Camera-type eye (tissue), 1 donor: Measurements from ENCODE around the gene LST1. TPM values are rescaled to one million over a fixed set of nuclear protein-coding genes. Genes with fewer than 3 reads are reported as not detected.

ENCODE experiments used
- total RNA-seq: library from RNA; depleted of rRNA; stranded (reverse); fragments of >200 nt; gene quantifications from one replicate; pipeline ENCODE4 v1.2.3, GENCODE V29; 2014

LST1 gene
- total RNA-seq = 11.2 TPM

GRCh38 chr6:31586008-31586407 is at the start of gene LST1:
TSS of gene LST1 (plus strand) at chr6:31586277. CDS start at chr6:31587300, 1,023 bp downstream.

GRCh38 chr6:31541658-31542521 is 44.2 kb upstream of the LST1 start, which contains the start of gene DDX39B:
TSS of gene DDX39B (minus strand) at chr6:31542003. CDS start at chr6:31540532, 1,471 bp downstream.

DNA sequence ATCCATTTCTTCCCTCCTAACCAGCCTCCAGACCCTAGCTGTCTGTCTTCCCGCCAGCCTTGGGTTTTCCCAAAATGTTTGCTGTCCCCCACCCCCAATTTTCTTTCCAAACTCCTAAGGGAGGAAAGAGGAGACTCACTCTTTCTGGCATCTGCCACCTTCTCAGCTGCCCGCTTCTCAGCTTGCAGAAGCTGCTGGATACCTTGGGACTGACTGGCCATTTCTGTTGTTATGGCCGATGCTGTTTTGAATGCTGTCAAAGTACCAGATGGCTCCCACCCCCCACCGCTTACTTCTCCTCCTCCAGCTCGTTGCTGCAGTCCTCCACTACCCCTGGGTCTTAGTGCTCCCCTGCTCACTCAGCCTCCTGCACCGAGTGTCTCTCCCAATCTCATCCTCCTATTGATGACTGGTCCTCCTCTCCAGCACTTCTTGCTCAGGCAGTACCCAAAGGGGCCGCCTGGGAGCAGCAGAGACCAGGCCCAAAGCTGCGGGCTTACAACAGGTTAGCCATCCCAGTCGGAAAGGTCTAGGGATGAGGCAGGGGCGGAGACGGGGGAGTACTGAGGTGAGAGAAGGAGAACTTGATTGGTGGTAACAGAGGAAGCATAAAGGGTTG is 39.6 kb upstream of the LST1 start, which contains the start of gene ATP6V1G2:
TSS of gene ATP6V1G2 (minus strand) at position 270 of the 619 bp plus-strand sequence. CDS start at position 221, 49 bp downstream.

DNA sequence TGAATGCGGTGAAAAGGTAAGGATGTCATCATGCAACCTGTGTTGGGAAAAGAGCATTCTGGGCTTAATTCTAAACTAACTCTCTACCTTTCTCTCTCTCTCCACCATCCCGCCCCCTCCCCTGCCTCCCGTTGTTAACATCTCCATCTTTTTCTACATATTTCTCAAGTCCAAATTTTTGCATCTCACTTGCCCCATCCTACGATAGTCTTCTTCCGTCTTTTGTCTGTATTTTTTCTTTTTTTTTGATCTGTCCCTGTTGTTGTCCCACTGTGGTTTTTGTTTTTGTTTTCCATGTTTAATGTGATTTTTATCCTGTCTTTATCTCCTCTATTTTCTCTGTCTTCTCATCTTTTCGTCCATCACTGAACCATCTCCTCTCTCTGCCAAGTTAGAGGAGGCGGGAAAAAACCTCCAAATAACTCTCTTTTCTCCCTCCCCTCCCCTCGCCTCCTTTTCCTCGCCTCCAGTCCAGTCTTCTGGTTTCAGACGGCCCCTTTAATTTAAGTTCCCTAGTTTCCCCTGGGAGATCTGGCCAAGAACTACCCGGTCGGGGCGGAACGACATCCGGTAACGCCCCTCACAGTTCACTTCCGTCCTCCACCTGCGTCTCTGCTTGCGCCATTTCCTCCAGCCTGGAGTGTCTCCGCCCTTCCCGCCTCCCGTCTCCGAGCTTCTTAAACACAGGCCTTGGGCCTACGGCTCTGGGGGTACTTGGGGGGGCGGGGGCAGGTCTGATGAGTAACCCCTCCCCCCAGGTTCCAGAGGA is 38.9 kb upstream of the LST1 start, which contains the start of gene NFKBIL1:
TSS of gene NFKBIL1 (plus strand) at position 651 of the 769 bp plus-strand sequence. CDS start at position 738, 87 bp downstream.

DNA sequence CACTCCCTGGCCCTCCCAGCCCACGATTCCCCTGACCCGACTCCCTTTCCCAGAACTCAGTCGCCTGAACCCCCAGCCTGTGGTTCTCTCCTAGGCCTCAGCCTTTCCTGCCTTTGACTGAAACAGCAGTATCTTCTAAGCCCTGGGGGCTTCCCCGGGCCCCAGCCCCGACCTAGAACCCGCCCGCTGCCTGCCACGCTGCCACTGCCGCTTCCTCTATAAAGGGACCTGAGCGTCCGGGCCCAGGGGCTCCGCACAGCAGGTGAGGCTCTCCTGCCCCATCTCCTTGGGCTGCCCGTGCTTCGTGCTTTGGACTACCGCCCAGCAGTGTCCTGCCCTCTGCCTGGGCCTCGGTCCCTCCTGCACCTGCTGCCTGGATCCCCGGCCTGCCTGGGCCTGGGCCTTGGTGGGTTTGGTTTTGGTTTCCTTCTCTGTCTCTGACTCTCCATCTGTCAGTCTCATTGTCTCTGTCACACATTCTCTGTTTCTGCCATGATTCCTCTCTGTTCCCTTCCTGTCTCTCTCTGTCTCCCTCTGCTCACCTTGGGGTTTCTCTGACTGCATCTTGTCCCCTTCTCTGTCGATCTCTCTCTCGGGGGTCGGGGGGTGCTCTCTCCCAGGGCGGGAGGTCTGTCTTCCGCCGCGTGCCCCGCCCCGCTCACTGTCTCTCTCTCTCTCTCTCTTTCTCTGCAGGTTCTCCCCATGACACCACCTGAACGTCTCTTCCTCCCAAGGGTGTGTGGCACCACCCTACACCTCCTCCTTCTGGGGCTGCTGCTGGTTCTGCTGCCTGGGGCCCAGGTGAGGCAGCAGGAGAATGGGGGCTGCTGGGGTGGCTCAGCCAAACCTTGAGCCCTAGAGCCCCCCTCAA is 13.8 kb upstream of the LST1 start, which contains the start of gene LTA:
TSS of gene LTA (plus strand) at position 249 of the 871 bp plus-strand sequence. CDS start at position 703, 454 bp downstream.

DNA sequence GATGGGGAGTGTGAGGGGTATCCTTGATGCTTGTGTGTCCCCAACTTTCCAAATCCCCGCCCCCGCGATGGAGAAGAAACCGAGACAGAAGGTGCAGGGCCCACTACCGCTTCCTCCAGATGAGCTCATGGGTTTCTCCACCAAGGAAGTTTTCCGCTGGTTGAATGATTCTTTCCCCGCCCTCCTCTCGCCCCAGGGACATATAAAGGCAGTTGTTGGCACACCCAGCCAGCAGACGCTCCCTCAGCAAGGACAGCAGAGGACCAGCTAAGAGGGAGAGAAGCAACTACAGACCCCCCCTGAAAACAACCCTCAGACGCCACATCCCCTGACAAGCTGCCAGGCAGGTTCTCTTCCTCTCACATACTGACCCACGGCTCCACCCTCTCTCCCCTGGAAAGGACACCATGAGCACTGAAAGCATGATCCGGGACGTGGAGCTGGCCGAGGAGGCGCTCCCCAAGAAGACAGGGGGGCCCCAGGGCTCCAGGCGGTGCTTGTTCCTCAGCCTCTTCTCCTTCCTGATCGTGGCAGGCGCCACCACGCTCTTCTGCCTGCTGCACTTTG is 10.7 kb upstream of the LST1 start, which contains the start of gene TNF:
TSS of gene TNF (plus strand) at position 231 of the 567 bp plus-strand sequence. CDS start at position 408, 177 bp downstream.

DNA sequence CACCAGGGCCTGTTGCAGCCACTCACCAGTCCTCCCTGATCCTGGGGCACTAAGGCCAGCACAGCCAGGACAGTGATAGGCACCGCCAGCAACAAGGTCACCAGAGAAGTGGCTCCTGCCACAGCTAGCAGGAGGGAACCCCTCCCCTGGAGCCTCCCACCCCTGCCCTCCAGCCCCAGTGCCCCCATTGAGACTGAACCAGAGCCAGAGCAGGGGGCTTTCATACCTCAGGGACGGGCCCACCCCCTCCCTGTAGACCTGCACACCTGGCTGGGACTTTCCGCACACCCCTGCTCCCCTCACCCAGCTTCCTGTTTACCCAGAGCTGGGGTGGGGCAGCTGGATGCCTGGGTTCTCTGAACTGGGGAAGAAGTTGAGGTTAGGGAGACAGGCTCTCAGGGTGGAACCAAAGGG is 3.8 kb upstream of the LST1 start, which contains the start of gene LTB:
TSS of gene LTB (minus strand) at position 195 of the 414 bp plus-strand sequence. CDS start at position 188, 7 bp downstream.

DNA sequence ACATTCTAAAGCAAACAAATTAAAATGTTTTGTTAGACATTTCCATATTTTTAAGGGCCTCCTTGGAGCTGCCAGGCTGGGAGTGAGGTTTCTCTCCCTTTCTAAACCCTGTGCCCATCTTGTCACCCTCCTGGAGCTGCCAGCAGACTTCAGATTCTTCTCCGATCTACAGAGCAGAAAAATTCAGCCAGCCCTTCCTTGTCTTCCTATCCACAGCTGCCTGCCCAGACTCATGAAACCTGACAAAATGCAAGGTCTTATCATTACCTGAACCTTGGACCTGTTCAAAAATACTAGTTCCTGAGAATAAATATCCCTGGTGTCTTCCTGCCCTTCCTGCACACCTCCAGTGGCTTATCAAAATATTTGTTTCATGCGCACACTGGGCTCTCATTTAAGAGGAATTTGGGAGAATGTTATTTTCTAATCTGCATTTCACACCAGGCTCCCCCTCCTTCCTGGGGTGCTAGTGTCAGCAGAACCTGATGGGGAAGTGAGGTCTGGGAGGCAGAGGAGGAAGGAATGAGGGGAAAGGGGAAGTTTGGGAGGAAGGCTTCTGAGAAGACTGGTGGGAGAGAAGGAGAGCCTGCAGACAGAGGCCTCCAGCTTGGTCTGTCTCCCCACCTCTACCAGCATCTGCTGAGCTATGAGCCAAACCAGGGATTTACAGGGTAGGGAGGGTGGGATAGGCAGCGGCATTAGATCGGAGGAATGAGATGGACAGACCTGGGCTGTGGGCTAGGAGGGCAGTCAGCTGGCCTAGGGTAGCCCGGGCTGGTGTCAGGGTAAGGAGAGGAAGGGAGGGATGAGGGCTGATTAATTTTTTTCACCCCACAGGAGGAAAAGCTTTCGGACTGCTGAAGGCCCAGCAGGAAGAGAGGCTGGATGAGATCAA is 28.9 kb downstream of the LST1 start, which contains the start of gene AIF1:
TSS of gene AIF1 (plus strand) at position 551 of the 895 bp plus-strand sequence. CDS start at position 647, 96 bp downstream.

DNA sequence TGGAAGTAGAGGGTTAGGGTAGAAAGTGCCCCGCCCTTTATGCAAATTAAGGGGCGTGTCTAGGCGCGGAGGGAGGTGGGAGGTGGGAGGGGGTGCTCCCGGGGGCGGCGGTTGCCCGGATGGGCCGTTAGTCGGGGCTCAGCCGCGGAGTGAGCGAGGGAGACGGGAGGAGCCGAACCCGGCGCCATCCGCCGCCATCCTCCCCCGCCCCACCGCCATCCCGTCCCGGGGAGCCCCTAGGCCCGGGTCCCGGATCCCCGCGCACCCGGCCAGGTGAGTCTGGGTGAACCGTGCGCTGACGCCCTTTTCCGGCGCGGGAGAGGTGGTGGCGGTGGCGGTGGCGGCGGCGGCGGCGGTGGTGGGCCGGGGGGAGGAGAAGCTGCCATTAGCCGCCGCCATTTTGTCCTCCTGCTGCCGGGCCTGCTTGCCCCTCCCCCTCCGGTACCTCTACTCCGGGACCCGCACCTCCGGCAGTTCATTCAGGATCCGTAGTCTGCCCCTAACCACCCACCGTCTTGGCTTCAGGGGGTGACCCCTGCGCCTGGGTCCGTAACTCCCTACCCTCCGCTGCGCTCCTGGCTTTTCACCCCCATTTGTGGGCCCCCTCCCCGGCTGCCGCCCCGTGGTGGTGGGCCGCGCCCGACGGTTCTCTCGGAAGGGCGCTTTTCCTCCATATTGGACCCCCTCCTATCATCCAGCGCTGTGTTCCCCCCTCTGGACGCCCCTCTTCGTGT is 34.7 kb downstream of the LST1 start, which contains the start of gene PRRC2A:
TSS of gene PRRC2A (plus strand) at position 130 of the 734 bp plus-strand sequence. CDS start 2,075 bp downstream, outside the sequence.

Other genes starting within 250 kb of the LST1 start
- 169 TPM for gene HLA-B, start 229.1 kb upstream of the LST1 start, total RNA-seq
- gene MICA, start 182.7 kb upstream of the LST1 start, total RNA-seq = 9.9 TPM
- 2.8 TPM for gene MICB, start 88.1 kb upstream of the LST1 start, total RNA-seq
- not detected for gene MCCD1, start 57.3 kb upstream of the LST1 start, total RNA-seq
- gene DDX39B, start 44.3 kb upstream of the LST1 start, total RNA-seq = 327 TPM
- 19.2 TPM for gene ATP6V1G2, start 39.7 kb upstream of the LST1 start, total RNA-seq
- gene NFKBIL1, start 38.7 kb upstream of the LST1 start, total RNA-seq = 21.8 TPM
- gene LTA, start 14.0 kb upstream of the LST1 start, total RNA-seq = not detected
- gene TNF, start 10.7 kb upstream of the LST1 start, total RNA-seq = not detected
- 1.4 TPM for gene LTB, start 3.9 kb upstream of the LST1 start, total RNA-seq
- gene NCR3, start 6.7 kb downstream of the LST1 start, total RNA-seq = not detected
- 10.5 TPM for gene AIF1, start 29.0 kb downstream of the LST1 start, total RNA-seq
- gene PRRC2A, start 34.4 kb downstream of the LST1 start, total RNA-seq = 88.1 TPM
- gene BAG6, start 66.4 kb downstream of the LST1 start, total RNA-seq = 226 TPM
- gene APOM, start 69.6 kb downstream of the LST1 start, total RNA-seq = 1.0 TPM
- 19.6 TPM for gene C6orf47, start 74.5 kb downstream of the LST1 start, total RNA-seq
- 18.6 TPM for gene GPANK1, start 78.7 kb downstream of the LST1 start, total RNA-seq
- gene CSNK2B, start 79.8 kb downstream of the LST1 start, total RNA-seq = 108 TPM
- 2.3 TPM for gene LY6G5B, start 83.7 kb downstream of the LST1 start, total RNA-seq
- 1.9 TPM for gene LY6G5C, start 94.8 kb downstream of the LST1 start, total RNA-seq
- gene ABHD16A, start 117.0 kb downstream of the LST1 start, total RNA-seq = 53.2 TPM
- not detected for gene LY6G6F, start 120.6 kb downstream of the LST1 start, total RNA-seq
- not detected for gene LY6G6D, start 129.1 kb downstream of the LST1 start, total RNA-seq
- not detected for gene LY6G6C, start 135.5 kb downstream of the LST1 start, total RNA-seq
- gene MPIG6B, start 137.1 kb downstream of the LST1 start, total RNA-seq = 0.55 TPM
- 108 TPM for gene DDAH2, start 143.0 kb downstream of the LST1 start, total RNA-seq
- 89.1 TPM for gene CLIC1, start 150.3 kb downstream of the LST1 start, total RNA-seq
- 16.5 TPM for gene MSH5, start 153.7 kb downstream of the LST1 start, total RNA-seq
- gene SAPCD1, start 176.4 kb downstream of the LST1 start, total RNA-seq = 3.8 TPM
- gene VWA7, start 191.1 kb downstream of the LST1 start, total RNA-seq = 0.88 TPM
- gene VARS1, start 209.5 kb downstream of the LST1 start, total RNA-seq = 43.6 TPM
- 21.4 TPM for gene LSM2, start 220.7 kb downstream of the LST1 start, total RNA-seq
- gene HSPA1L, start 229.0 kb downstream of the LST1 start, total RNA-seq = 4.8 TPM
- 744 TPM for gene HSPA1A, start 229.3 kb downstream of the LST1 start, total RNA-seq
- 869 TPM for gene HSPA1B, start 241.5 kb downstream of the LST1 start, total RNA-seq